Natural killer cell treated with Interleukin-12 subunit alpha and Interleukin-12 subunit beta and Interleukin-15 and Interleukin-18, amount 100 ng/mL, for 72 hours (primary cell): ENCODE measurements around the gene MSI2. TPM values are rescaled to one million over a fixed set of nuclear protein-coding genes. Genes with fewer than 3 reads are reported as not detected.

Source experiments
- ATAC-seq, 2 donors: fragments of 150-1000 bp; cut with Tn5 transposase in 1 of 2; sonication (Bioruptor Pico), chemical (Tn5 transposase) in 1 of 2; 2 replicates each; pipeline ENCODE4 v1.10.0; 2021
- DNase-seq: peaks from one replicate; pipeline ENCODE4 v3.0.0; 2022; ENCODE audit warnings: low spot score
- H3K27ac Mint-ChIP-seq, 2 donors: 1 replicate in 1 of 2; 2 replicates in 1 of 2; pipeline ENCODE4 v1.8.0; 2022; ENCODE audit warnings: mixed read lengths in 2 of 2, mild to moderate bottlenecking in 1 of 2, moderate library complexity in 1 of 2
- H3K27me3 Mint-ChIP-seq, 2 donors: 1 replicate in 1 of 2; 2 replicates in 1 of 2; pipeline ENCODE4 v1.8.0; 2022; ENCODE audit warnings: mixed read lengths in 2 of 2
- H3K36me3 Mint-ChIP-seq: one replicate; pipeline ENCODE4 v1.8.0; 2022; ENCODE audit warnings: mixed read lengths
- H3K4me1 Mint-ChIP-seq, 2 donors: 1 replicate in 1 of 2; 2 replicates in 1 of 2; pipeline ENCODE4 v1.8.0; 2022; ENCODE audit warnings: low read depth in 2 of 2, mixed read lengths in 2 of 2, mild to moderate bottlenecking in 1 of 2
- H3K4me3 Mint-ChIP-seq: one replicate; pipeline ENCODE4 v1.8.0; 2022; ENCODE audit warnings: mixed read lengths
- H3K9me3 Mint-ChIP-seq: 2 replicates; pipeline ENCODE4 v1.8.0; 2022; ENCODE audit warnings: mixed read lengths
- total RNA-seq, 2 donors: library from RNA; stranded (reverse); gene quantifications; one replicate each; pipeline ENCODE4 v1.2.3, GENCODE V29; 2022

The MSI2 gene
- total RNA-seq, 2 donors from 2014 or later, result 51.3 to 126 TPM

- no peak for ATAC-seq
- no peaks in the 10 kb centered on the region for H3K9me3 Mint-ChIP-seq
- no peaks in the 10 kb centered on the region for H3K27me3 Mint-ChIP-seq
- H3K27ac Mint-ChIP-seq, result no peak overlapping the region
- H3K36me3 Mint-ChIP-seq, result no peaks in the 10 kb centered on the region
- no peak overlapping the region for H3K4me3 Mint-ChIP-seq
- no peak for DNase-seq
- H3K4me1 Mint-ChIP-seq, result peaks cover 18 to 20% of the 10 kb centered on the region in 2 donors
Measured at GRCh38 chr17:57533684-57534305, 277.5 kb downstream of the MSI2 start.

DNA sequence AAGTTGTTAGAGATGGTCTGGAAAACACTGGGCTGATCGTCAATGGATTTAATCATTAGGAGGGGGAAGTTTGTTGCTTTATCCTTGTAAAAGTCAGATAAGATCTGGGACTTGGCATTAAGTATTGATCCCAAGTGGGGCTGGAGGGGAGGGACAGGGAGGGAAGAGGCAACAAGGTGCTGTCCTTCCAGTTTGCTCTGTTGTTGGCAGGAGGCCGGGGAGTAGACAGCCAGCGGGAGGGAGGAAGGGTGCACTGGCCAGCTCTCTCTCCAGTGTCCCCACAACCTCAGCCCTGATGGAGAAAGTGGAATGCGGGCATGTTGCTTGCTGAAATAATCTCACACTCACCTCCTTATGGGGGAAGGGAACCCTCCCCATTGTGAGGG lies 278.5 kb downstream of the MSI2 start:
- Mint-ChIP-seq H3K27me3 (no peaks in the 10 kb centered on the region), H3K4me3 (no peak overlapping the region), H3K36me3 (no peaks in the 10 kb centered on the region), H3K27ac (peak overlapping the region in 1 of 2 donors; percentile 54), H3K4me1 (peaks cover 15 to 21% of the 10 kb centered on the region in 2 donors), H3K9me3 (no peaks in the 10 kb centered on the region)
- ATAC-seq (no peak), DNase-seq (no peak)

DNA sequence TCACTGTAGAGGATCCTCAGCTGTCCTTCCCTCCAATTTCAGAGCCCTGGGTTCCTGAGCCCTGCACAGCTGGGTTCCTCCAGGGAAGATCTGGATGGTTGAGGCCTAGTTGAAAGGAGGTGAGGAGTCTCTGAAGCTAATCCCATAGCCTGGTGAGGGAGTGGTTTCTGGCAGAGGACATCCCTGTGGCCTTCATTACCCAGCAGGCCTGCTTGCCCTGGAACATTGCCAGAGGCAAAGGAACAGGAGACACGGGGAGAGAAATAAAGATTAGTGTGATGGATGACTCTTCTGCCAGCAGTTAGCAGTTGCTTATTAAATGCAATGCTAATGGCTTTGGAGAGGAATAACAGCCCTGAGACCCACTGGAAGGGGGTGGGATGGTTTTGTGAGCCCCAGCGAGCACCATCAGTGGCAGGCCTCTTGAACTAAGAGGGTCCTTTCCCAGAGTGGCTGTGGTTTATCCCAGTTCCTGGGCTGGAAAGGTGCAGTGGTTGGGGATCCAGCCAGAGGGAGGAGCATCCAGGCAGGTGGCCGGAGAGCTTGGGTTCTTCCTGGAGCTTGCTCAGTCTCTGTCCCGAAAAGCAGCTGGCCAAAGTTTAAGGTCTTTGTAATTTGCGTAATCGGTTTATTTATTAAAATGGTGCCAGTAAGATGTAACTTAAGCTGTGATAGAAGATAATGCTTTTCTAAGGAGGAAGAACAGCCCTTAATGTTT lies 279.1 kb downstream of the MSI2 start:
- Mint-ChIP-seq H3K27me3 (no peaks in the 10 kb centered on the region), H3K36me3 (no peaks in the 10 kb centered on the region), H3K9me3 (no peaks in the 10 kb centered on the region), H3K4me3 (no peak overlapping the region), H3K4me1 (peaks cover 15 to 20% of the 10 kb centered on the region in 2 donors), H3K27ac (peak overlapping the region in 1 of 2 donors; percentile 54)
- ATAC-seq, result no peak
- DNase-seq, result no peak

DNA sequence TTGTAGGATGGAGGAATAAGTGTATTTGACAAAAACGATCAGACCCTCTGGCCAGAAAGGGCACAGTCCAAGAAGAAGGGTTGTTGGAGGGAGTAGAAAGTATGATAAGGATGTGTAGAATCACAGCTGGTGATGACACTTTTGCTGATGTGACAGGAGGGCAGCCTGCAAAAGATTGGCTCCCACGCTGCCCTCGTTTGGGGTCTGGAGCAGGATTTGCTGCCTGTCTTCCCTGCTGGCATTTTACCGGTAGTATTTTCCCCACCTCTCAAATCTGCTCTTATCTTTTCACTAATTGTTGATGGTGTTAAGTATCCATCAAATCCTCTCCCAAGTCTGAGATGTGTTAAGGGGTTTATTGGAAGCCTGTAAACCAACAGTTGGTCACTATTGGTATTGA lies 280.0 kb downstream of the MSI2 start:
- no peaks in the 10 kb centered on the region for H3K36me3 Mint-ChIP-seq
- H3K9me3 Mint-ChIP-seq, result no peaks in the 10 kb centered on the region
- H3K27me3 Mint-ChIP-seq, result no peaks in the 10 kb centered on the region
- no peak overlapping the region for H3K27ac Mint-ChIP-seq
- H3K4me1 Mint-ChIP-seq, result peaks cover 13 to 22% of the 10 kb centered on the region in 2 donors
- no peak overlapping the region for H3K4me3 Mint-ChIP-seq
- DNase-seq (no peak), ATAC-seq (no peak)

- no peaks in the 10 kb centered on the region for H3K36me3 Mint-ChIP-seq
- H3K9me3 Mint-ChIP-seq, result no peaks in the 10 kb centered on the region
- peak overlapping the region; percentile 29 to 37 for H3K27ac Mint-ChIP-seq
- H3K27me3 Mint-ChIP-seq, result no peaks in the 10 kb centered on the region
- H3K4me1 Mint-ChIP-seq, result peaks cover 13 to 22% of the 10 kb centered on the region in 2 donors
- H3K4me3 Mint-ChIP-seq, result peak overlapping the region; percentile 49
- no peak for ATAC-seq
- DNase-seq, result no peak
Measured at GRCh38 chr17:57536789-57537523, 280.6 kb downstream of the MSI2 start.

DNA sequence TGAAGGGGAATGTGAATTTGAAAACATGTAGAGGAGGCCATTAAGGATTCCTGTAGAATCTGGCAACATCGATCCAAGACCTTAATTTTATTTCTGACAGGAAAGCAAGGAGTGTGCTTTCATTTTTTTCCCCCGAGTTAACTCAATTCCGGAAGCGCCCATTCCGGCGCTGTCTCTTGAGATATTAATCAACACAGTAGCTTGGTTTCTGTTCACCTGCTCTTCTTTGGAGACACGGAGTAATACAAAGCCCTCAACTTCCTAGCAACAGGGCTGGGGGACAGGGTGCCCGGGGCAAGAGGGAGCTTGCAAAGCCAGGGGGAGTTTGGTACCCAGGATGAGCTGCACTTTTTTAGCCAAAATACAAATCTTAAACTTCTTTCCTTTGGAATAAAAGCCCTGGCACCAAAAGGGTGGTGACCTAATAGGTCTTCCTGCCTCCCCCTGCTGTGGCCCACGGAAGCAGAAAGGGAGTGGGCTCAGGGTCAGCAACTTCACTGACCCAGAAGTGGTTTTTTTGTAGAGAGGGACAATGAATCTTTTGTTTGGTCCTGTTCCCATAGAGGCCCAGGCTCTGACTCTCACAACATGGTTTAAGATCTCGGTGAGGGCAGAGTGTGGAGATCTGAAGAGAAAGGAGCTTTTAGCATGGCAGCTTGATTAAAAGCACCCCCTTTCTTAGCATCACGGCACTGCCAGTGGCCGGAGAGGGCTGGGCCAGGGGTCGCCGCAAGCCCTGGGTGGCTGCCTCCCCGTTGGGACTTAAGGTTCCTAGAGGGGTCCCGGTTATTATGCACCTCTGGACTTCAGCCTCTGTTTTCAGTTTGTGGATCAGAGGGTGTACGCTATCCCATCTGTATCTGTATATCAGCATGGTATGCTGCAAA lies 281.4 kb downstream of the MSI2 start:
- no peaks in the 10 kb centered on the region for H3K36me3 Mint-ChIP-seq
- ATAC-seq, result no peak

GRCh38 chr17:57538736-57539456 lies 282.6 kb downstream of the MSI2 start:
- no peaks in the 10 kb centered on the region for H3K9me3 Mint-ChIP-seq
- H3K4me3 Mint-ChIP-seq, result no peak overlapping the region
- H3K27ac Mint-ChIP-seq, result no peak overlapping the region

More for the DNA sequence above, 281.4 kb downstream of the MSI2 start:
- Mint-ChIP-seq H3K9me3 (no peaks in the 10 kb centered on the region), H3K27me3 (no peaks in the 10 kb centered on the region), H3K4me3 (peak overlapping the region; percentile 49), H3K4me1 (peaks cover 13 to 22% of the 10 kb centered on the region in 2 donors), H3K27ac (peak overlapping the region; percentile 29 to 37)
- DNase-seq, result no peak

GRCh38 chr17:57539529-57540301 lies 283.4 kb downstream of the MSI2 start:
- Mint-ChIP-seq H3K36me3 (no peaks in the 10 kb centered on the region), H3K9me3 (no peaks in the 10 kb centered on the region), H3K4me3 (no peak overlapping the region), H3K27me3 (no peaks in the 10 kb centered on the region), H3K27ac (peak overlapping the region in 1 of 2 donors; percentile 3), H3K4me1 (peaks cover 13 to 22% of the 10 kb centered on the region in 2 donors)
- DNase-seq (no peak), ATAC-seq (no peak)

More at GRCh38 chr17:57538736-57539456, 282.6 kb downstream of the MSI2 start:
- DNase-seq, result no peak
- Mint-ChIP-seq H3K27me3 (no peaks in the 10 kb centered on the region), H3K36me3 (no peaks in the 10 kb centered on the region), H3K4me1 (peaks cover 13 to 22% of the 10 kb centered on the region in 2 donors)
- no peak for ATAC-seq

GRCh38 chr17:57540596-57540995 lies 284.3 kb downstream of the MSI2 start:
- H3K27ac Mint-ChIP-seq, result peak overlapping the region in 1 of 2 donors; percentile 3

DNA sequence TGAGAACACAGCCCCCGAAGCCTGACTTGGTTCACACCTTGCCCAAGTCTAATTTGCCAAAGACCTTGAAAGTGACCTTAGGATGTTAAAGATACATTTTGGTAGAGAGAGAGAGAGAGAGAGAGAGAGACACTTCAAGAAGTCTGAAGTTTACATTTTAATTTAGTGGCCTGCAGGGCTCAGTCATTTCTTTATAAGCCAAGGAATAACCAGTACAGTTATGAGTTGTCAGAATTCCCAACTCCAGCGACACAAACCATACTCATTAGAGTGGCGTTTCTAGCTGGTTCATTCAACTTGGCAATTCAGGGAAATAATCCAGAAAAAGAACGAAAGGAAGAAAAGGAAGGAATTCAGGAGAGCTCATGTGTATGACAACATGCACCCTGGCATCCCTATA lies 284.7 kb downstream of the MSI2 start:
- ATAC-seq (no peak), DNase-seq (no peak)
- H3K9me3 Mint-ChIP-seq, result no peaks in the 10 kb centered on the region
- no peaks in the 10 kb centered on the region for H3K36me3 Mint-ChIP-seq
- peak overlapping the region in 1 of 2 donors; percentile 3 for H3K27ac Mint-ChIP-seq
- no peak overlapping the region for H3K4me3 Mint-ChIP-seq
- H3K4me1 Mint-ChIP-seq, result peaks cover 13 to 22% of the 10 kb centered on the region in 2 donors
- no peaks in the 10 kb centered on the region for H3K27me3 Mint-ChIP-seq

More at GRCh38 chr17:57540596-57540995, 284.3 kb downstream of the MSI2 start:
- Mint-ChIP-seq H3K4me1 (peaks cover 13 to 22% of the 10 kb centered on the region in 2 donors), H3K9me3 (no peaks in the 10 kb centered on the region), H3K4me3 (no peak overlapping the region), H3K27me3 (no peaks in the 10 kb centered on the region), H3K36me3 (no peaks in the 10 kb centered on the region)
- ATAC-seq, result no peak
- no peak for DNase-seq

DNA sequence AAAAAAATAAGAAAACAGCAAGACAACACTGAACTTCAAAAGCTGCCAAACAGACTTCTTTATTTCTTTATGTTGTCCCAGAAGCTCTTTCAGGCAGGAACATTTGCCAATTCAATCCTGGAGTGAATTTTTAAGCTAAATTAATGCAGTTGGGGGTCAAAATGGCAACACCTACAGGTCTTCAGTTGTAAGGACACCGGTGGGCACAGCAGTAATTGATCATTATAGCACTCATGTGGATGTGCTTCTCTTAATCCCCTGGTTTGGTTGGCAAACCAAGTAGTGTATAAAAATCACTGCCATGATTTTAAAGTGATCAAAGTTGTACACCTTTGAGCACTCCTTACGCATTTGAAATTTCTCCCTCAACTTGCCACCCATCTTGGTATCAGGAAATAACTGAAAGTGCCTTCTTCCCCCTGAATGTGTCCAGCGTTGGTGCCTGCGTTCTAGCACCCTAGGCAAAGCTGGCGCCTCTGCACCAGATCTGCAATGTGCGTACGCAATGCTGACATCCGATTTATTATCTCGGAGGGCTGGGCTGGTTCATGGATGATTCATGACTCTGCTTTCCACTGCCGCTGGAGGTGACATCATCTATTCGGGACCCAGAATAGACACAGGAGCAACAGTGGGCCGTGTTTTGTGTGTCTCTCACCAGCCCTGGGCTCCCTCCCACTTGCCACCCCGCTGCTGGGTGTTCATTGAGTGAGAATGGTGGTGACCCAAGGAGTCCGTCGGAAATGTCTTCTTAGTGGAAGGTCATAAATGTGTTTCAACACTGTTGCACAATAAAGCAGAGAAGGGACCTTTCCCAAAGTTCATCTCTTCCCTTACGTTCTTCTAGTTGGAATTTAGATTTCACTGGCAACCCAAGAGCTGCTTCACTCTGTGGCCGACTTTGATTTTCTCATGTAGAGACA lies 285.4 kb downstream of the MSI2 start:
- H3K27me3 Mint-ChIP-seq, result no peaks in the 10 kb centered on the region
- no peak overlapping the region for H3K4me3 Mint-ChIP-seq
- peaks cover 15 to 22% of the 10 kb centered on the region in 2 donors for H3K4me1 Mint-ChIP-seq
- H3K36me3 Mint-ChIP-seq, result no peaks in the 10 kb centered on the region
- ATAC-seq (no peak), DNase-seq (no peak)
- no peaks in the 10 kb centered on the region for H3K9me3 Mint-ChIP-seq
- no peak overlapping the region for H3K27ac Mint-ChIP-seq
